OCI-LY3 (cell line): ENCODE data around the gene ZDHHC16.

Experiments
- EZH2phosphoT487 ChIP-seq: fragments of 200-600 bp; shearing (Covaris generic); IDR thresholded peaks from 2 replicates; pipeline ENCODE4 v1.6.1; 2018; ENCODE audit warnings: antibody characterized with exemption, mixed run types, low read depth
- TF ChIP-seq, protein P1 (sequence below): fragments of 200-600, 300-600 bp; sonication (generic); IDR thresholded peaks from 2 replicates; pipeline ENCODE4 v1.5.1; 2014; ENCODE audit warnings: antibody characterized with exemption, low read length, low read depth

DNA sequence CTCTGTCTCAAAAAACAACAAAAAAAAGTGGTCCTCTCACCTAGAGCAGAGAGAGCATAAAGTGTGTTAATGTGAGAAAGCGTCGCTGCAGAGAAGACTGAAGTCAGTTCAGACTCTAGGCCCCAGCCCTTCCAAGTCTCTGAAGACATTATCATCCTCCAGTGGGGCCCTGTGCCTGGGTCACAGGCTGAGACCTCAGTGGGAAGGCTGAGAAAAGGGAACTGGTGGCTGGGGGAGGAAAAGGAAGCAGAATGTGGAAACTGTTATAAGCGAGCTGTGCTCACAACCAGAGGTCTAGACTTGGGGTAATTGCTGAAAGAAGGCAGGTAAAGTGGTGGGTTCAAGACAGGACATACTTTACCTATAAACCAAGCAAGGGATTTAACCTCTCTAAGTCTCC lies 39.9 kb upstream of the ZDHHC16 start:
- no peak for TF ChIP-seq EZH2phosphoT487
- TF ChIP-seq, protein P1, sequence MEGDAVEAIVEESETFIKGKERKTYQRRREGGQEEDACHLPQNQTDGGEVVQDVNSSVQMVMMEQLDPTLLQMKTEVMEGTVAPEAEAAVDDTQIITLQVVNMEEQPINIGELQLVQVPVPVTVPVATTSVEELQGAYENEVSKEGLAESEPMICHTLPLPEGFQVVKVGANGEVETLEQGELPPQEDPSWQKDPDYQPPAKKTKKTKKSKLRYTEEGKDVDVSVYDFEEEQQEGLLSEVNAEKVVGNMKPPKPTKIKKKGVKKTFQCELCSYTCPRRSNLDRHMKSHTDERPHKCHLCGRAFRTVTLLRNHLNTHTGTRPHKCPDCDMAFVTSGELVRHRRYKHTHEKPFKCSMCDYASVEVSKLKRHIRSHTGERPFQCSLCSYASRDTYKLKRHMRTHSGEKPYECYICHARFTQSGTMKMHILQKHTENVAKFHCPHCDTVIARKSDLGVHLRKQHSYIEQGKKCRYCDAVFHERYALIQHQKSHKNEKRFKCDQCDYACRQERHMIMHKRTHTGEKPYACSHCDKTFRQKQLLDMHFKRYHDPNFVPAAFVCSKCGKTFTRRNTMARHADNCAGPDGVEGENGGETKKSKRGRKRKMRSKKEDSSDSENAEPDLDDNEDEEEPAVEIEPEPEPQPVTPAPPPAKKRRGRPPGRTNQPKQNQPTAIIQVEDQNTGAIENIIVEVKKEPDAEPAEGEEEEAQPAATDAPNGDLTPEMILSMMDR = no peak
